SK-N-SH (cell line): ENCODE data around the gene CDH20.

Experiments used
- EP300 ChIP-seq, 2 experiments: IDR thresholded peaks; 2 replicates each; pipeline versions ENCODE4 v1.4.0 to v1.6.1; 2012; ENCODE audit warnings: borderline replicate concordance in 1 of 2, low read depth in 1 of 2, low read length in 1 of 2
- EZH2phosphoT487 ChIP-seq: fragments of 200-600 bp; sonication (generic); IDR thresholded peaks from 2 replicates; pipeline ENCODE4 v1.6.1; 2017; ENCODE audit warnings: low read depth, mixed run types, mild to moderate bottlenecking, antibody characterized with exemption, moderate library complexity, borderline replicate concordance
- JUND ChIP-seq: IDR thresholded peaks from 2 replicates; pipeline ENCODE4 v1.4.0; 2012
- MAX ChIP-seq: IDR thresholded peaks from 2 replicates; pipeline ENCODE4 v1.4.0; 2012; ENCODE audit warnings: low read depth
- PBX3 ChIP-seq: IDR thresholded peaks from 2 replicates; pipeline ENCODE4; 2012
- POLR2AphosphoS5 ChIP-seq: IDR thresholded peaks from 2 replicates; pipeline ENCODE4 v1.6.1; 2012; ENCODE audit warnings: low read depth, low read length
- RCOR1 ChIP-seq: fragments of 150-350 bp; IDR thresholded peaks from 2 replicates; pipeline ENCODE4 v1.6.1; 2017; ENCODE audit warnings: antibody characterized with exemption, low read length
- TEAD4 ChIP-seq: IDR thresholded peaks from 2 replicates; pipeline ENCODE4 v1.4.0; 2012; ENCODE audit warnings: mild to moderate bottlenecking, borderline replicate concordance; ENCODE audit not compliant: insufficient read depth
- YY1 ChIP-seq: IDR thresholded peaks from 2 replicates; pipeline ENCODE4 v1.4.0; 2012; ENCODE audit warnings: low read depth, mild to moderate bottlenecking
- TF ChIP-seq, protein P1 (sequence below): fragments of 200-600 bp; sonication (generic); IDR thresholded peaks from 2 replicates; pipeline ENCODE4 v1.6.1; 2017; ENCODE audit warnings: antibody characterized with exemption, mild to moderate bottlenecking, moderate library complexity
- TF ChIP-seq, protein P2 (sequence below): IDR thresholded peaks from 2 replicates; pipeline ENCODE4 v1.6.1; 2012; ENCODE audit warnings: mild to moderate bottlenecking, low read depth, low read length, moderate library complexity

GRCh38 chr18:61331051-61331450 lies 2.2 kb upstream of the CDH20 start:
- TF ChIP-seq, protein P1, sequence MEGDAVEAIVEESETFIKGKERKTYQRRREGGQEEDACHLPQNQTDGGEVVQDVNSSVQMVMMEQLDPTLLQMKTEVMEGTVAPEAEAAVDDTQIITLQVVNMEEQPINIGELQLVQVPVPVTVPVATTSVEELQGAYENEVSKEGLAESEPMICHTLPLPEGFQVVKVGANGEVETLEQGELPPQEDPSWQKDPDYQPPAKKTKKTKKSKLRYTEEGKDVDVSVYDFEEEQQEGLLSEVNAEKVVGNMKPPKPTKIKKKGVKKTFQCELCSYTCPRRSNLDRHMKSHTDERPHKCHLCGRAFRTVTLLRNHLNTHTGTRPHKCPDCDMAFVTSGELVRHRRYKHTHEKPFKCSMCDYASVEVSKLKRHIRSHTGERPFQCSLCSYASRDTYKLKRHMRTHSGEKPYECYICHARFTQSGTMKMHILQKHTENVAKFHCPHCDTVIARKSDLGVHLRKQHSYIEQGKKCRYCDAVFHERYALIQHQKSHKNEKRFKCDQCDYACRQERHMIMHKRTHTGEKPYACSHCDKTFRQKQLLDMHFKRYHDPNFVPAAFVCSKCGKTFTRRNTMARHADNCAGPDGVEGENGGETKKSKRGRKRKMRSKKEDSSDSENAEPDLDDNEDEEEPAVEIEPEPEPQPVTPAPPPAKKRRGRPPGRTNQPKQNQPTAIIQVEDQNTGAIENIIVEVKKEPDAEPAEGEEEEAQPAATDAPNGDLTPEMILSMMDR: no peak
- TF ChIP-seq TEAD4: no peak
- TF ChIP-seq YY1: no peak
- no peak for TF ChIP-seq MAX
- no peak for TF ChIP-seq JUND
- TF ChIP-seq EP300 (IDR thresholded peaks at IDR 0.05; ENCODE audit: borderline replicate concordance in 1 of 2, low read depth in 1 of 2, low read length in 1 of 2): no peak
- TF ChIP-seq EZH2phosphoT487: no peak
- no peak for TF ChIP-seq RCOR1
- no peak for TF ChIP-seq POLR2AphosphoS5
- TF ChIP-seq, protein P2, sequence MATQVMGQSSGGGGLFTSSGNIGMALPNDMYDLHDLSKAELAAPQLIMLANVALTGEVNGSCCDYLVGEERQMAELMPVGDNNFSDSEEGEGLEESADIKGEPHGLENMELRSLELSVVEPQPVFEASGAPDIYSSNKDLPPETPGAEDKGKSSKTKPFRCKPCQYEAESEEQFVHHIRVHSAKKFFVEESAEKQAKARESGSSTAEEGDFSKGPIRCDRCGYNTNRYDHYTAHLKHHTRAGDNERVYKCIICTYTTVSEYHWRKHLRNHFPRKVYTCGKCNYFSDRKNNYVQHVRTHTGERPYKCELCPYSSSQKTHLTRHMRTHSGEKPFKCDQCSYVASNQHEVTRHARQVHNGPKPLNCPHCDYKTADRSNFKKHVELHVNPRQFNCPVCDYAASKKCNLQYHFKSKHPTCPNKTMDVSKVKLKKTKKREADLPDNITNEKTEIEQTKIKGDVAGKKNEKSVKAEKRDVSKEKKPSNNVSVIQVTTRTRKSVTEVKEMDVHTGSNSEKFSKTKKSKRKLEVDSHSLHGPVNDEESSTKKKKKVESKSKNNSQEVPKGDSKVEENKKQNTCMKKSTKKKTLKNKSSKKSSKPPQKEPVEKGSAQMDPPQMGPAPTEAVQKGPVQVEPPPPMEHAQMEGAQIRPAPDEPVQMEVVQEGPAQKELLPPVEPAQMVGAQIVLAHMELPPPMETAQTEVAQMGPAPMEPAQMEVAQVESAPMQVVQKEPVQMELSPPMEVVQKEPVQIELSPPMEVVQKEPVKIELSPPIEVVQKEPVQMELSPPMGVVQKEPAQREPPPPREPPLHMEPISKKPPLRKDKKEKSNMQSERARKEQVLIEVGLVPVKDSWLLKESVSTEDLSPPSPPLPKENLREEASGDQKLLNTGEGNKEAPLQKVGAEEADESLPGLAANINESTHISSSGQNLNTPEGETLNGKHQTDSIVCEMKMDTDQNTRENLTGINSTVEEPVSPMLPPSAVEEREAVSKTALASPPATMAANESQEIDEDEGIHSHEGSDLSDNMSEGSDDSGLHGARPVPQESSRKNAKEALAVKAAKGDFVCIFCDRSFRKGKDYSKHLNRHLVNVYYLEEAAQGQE: no peak
- TF ChIP-seq PBX3: no peak
